Esophagus squamous epithelium (tissue), 5 donors: Measurements from ENCODE around the gene RPP21. TPM values are rescaled to one million over a fixed set of nuclear protein-coding genes. Genes with fewer than 3 reads are reported as not detected.

ENCODE experiments used
- DNase-seq: peaks from one replicate; lab custom pipeline; 2025; lab: John Stamatoyannopoulos, UW
- H3K27ac ChIP-seq, 4 donors: fragments of 200-600 bp; sonication (generic); one replicate each; pipeline ENCODE4 v1.5.1; 2016 to 2019; ENCODE audit warnings: mild to moderate bottlenecking in 1 of 4
- H3K27me3 ChIP-seq, 4 donors: fragments of 200-600 bp; sonication (generic); 1 replicate in 3 of 4; 2 replicates in 1 of 4; pipeline versions ENCODE4 v1.5.1 to v1.6.0; 2017 to 2021; ENCODE audit warnings: antibody characterized with exemption in 1 of 4
- H3K36me3 ChIP-seq, 3 donors: fragments of 200-600 bp; sonication (generic); one replicate each; pipeline ENCODE4 v1.5.1; 2016 to 2019
- H3K4me1 ChIP-seq, 3 donors: fragments of 200-600 bp; sonication (generic); one replicate each; pipeline ENCODE4 v1.5.1; 2017 to 2019
- H3K4me3 ChIP-seq, 4 donors: fragments of 200-600 bp; sonication (generic); 1 replicate in 3 of 4; 2 replicates in 1 of 4; pipeline ENCODE4 v1.5.1; 2016 to 2019; ENCODE audit warnings: mild to moderate bottlenecking in 2 of 4, moderate library complexity in 1 of 4
- H3K9me3 ChIP-seq, 3 donors: fragments of 200-600 bp; sonication (generic); one replicate each; pipeline ENCODE4 v1.5.1; 2016 to 2019
- CTCF ChIP-seq, 6 experiments: fragments of 450-650 bp in 4 of 6; fragments of 200-600 bp in 2 of 6; sonication (generic) in 2 of 6; IDR thresholded peaks; one replicate each; pipeline ENCODE4 v1.5.1; 2016 to 2019; ENCODE audit warnings: antibody characterized with exemption in 6 of 6, mild to moderate bottlenecking in 4 of 6, moderate library complexity in 4 of 6
- POLR2A ChIP-seq, 4 donors: fragments of 450-650 bp; IDR thresholded peaks; one replicate each; pipeline ENCODE4 v1.6.1; 2017; ENCODE audit warnings: antibody characterized with exemption in 4 of 4, mild to moderate bottlenecking in 4 of 4, moderate library complexity in 3 of 4
- WGBS, 2 donors: methylation state at CpG; one replicate each; pipeline ENCODE4 v1.1.5; 2018; 5-methylcytosine and 5-hydroxymethylcytosine counted together
- intact Hi-C: fragments of 100-400 bp; cut with DNase I; formaldehyde crosslinking; loops from one replicate; pipeline ENCODE4 v1.15.0; 2022
- total RNA-seq, 4 donors: library from RNA; depleted of rRNA; stranded (reverse); fragments of >200 nt; gene quantifications; one replicate each; pipeline ENCODE4 v1.1.0, GENCODE V29; 2016
- donor health status: DM: yes; HTN: yes; CAD: no.

The RPP21 gene
- total RNA-seq, 4 donors from 2014 or later, result 60.2 to 101 (median 81.7) TPM

- WGBS, 2 donors, result 92 to 100% methylated on average over 1 to 8 of the region's 16 CpGs
- intact Hi-C loops, result no loop called here
- peaks cover 3 to 17% (median 5%) of the 10 kb centered on the region in 3 donors for H3K4me1 ChIP-seq
- no peak overlapping the region for H3K27ac ChIP-seq
- no peak for DNase-seq
- H3K9me3 ChIP-seq, result no peaks in the 10 kb centered on the region
- TF ChIP-seq POLR2A (IDR thresholded peaks at IDR 0.05), result no peak
- no peaks in the 10 kb centered on the region for H3K27me3 ChIP-seq
- H3K4me3 ChIP-seq, result no peak overlapping the region
- H3K36me3 ChIP-seq, result peaks cover 5 to 64% (median 29%) of the 10 kb centered on the region in 3 donors
These were observed 3.2 kb upstream of the RPP21 start for GRCh38 chr6:30341728-30342127.

DNA sequence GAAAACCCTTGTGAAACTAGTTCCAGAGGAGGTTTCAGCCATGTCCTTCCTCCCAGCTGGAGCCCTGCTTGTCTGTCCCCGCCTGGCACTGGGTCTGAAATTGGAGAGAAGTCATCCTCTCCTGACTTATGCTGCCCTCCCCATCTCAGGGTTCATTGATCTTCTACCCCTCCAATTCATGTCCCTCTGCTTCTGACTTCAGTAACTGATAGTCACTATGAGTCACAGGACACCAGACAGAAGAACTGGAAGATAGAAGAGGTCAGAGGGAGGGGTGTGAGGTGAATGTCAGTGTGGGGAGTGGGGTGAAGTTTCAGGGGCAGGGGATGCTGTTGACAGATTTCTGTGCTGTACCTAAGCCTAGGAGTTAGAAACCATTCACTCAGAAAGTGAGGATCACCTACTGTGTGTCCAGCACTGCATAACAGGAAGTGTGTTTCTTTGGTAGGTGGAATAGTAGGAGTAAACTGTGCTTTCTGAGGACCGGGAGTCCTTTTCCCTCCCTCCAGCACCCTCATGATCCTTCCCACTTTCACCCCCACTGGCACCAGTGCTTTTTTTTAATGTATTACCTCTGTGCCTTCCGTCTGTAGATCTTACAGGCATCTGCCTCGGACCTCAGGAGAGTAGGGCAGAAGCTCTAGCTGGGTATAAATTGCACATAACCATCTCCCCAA lies 627 bp upstream of the RPP21 start:
- TF ChIP-seq CTCF (IDR thresholded peaks at IDR 0.05), result no peak
- no peak for TF ChIP-seq POLR2A (IDR thresholded peaks at IDR 0.05)
- Histone ChIP-seq H3K9me3 (no peaks in the 10 kb centered on the region), H3K27ac (peak overlapping the region; percentile 94 to 97 (median 94)), H3K27me3 (no peaks in the 10 kb centered on the region), H3K4me1 (peaks cover 3 to 17% (median 5%) of the 10 kb centered on the region in 3 donors), H3K4me3 (peak overlapping the region in 3 of 4 donors; percentile 85 to 98 (median 88)), H3K36me3 (peaks cover 5 to 50% (median 18%) of the 10 kb centered on the region in 3 donors)
- no peak for DNase-seq
- intact Hi-C loops, result no loop called here
- WGBS, 2 donors, result 50 to 54% methylated on average over 4 of the region's 4 CpGs

DNA sequence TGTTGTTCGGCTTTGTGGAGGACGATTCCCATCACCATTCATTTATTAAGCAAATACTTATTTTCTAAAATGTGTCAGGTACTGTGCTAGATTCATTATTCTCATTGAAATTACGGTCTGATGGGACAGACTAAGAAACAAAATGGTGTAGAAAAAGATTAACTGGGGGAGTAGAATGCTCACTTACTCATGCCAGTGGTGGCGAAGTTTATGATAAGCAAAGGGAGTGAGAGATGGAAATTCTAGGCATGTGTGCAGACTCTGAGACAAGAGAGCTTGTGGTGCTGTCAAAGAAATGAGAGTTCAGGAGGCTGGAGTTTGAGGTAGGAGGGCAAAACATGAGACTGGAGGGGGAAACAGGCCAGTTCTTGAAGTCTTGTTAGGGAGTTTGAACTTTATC lies 896 bp downstream of the RPP21 start:
- no peak for TF ChIP-seq POLR2A (IDR thresholded peaks at IDR 0.05)
- no peak for TF ChIP-seq CTCF (IDR thresholded peaks at IDR 0.05)
- intact Hi-C loops, result no loop called here
- Histone ChIP-seq H3K9me3 (no peaks in the 10 kb centered on the region), H3K4me1 (peaks cover 3 to 17% (median 5%) of the 10 kb centered on the region in 3 donors), H3K4me3 (peak overlapping the region; percentile 85 to 98 (median 89)), H3K27me3 (no peaks in the 10 kb centered on the region), H3K36me3 (peaks cover 0 to 35% (median 10%) of the 10 kb centered on the region in 3 donors), H3K27ac (peak overlapping the region in 2 of 4 donors; percentile 94 to 97)
- DNase-seq, result no peak
- WGBS, 2 donors, result 31 to 36% methylated on average over 4 of the region's 4 CpGs

GRCh38 chr6:30348957-30349356 lies 4.0 kb downstream of the RPP21 start:
- H3K27ac ChIP-seq, result no peak overlapping the region
- peaks cover 0 to 19% (median 0%) of the 10 kb centered on the region in 3 donors for H3K36me3 ChIP-seq
- peaks cover 0 to 11% (median 0%) of the 10 kb centered on the region in 4 donors for H3K27me3 ChIP-seq
- 70 to 84% methylated on average over 3 of the region's 3 CpGs for WGBS, 2 donors
- no peak overlapping the region for H3K4me3 ChIP-seq
- intact Hi-C loops, result no loop called here
- no peak for DNase-seq
- TF ChIP-seq CTCF (IDR thresholded peaks at IDR 0.05) (no peak), POLR2A (IDR thresholded peaks at IDR 0.05) (no peak)
- H3K9me3 ChIP-seq, result no peaks in the 10 kb centered on the region
- peaks cover 3 to 17% (median 5%) of the 10 kb centered on the region in 3 donors for H3K4me1 ChIP-seq

DNA sequence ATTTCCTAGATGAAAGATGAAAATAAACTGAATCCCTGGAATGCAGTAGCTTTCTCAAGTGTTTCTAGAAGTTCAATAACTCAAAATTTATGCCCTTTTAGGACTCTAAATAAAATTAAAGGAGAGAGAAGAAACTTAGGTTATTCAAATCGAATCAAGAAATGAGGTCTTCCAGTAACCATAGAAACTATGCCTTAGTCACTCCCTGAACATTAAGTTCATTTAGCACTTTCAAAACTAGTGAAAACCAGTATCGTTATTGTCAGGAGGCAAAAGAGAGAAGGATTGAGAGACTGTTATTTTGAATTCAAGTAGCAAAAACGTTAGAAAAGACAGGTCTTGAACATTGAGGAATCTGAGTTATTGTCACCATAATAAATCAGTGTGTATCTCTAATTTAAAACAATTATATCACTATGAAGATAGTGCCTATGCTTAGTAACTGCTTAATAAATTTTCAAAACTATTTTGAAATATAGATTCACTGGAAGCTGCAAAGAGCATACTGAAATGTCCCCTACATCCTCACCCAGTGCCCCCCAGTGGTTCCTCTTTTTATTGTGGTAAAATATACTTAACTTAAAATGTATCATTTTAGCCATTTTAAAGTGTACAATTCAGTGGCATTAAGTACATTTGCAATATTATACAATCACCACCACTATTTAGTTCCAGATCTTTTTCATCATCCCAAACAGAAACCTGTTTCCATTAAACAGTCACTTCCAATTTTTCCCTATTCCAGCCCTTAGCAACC lies 4.6 kb downstream of the RPP21 start:
- WGBS, 2 donors, result 48 to 63% methylated on average over 3 of the region's 3 CpGs
- Histone ChIP-seq H3K4me3 (no peak overlapping the region), H3K27ac (no peak overlapping the region), H3K27me3 (peaks cover 0 to 17% (median 0%) of the 10 kb centered on the region in 4 donors), H3K9me3 (no peaks in the 10 kb centered on the region), H3K4me1 (peaks cover 3 to 14% (median 5%) of the 10 kb centered on the region in 3 donors), H3K36me3 (peaks cover 0 to 19% (median 0%) of the 10 kb centered on the region in 3 donors)
- no peak for DNase-seq
- intact Hi-C loops, result no loop called here
- no peak for TF ChIP-seq POLR2A (IDR thresholded peaks at IDR 0.05)
- no peak for TF ChIP-seq CTCF (IDR thresholded peaks at IDR 0.05)
